H9 (cell line): Measurements from ENCODE around the gene NUDT8. TPM values are rescaled to one million over a fixed set of nuclear protein-coding genes. Genes with fewer than 3 reads are reported as not detected.

ENCODE experiments used
- DNase-seq: peaks from one replicate; pipeline ENCODE4 v3.0.0-alpha.2; 2017
- H2AFZ ChIP-seq: one replicate; pipeline ENCODE4 v1.6.1; 2013; ENCODE audit warnings: mild to moderate bottlenecking, low read length, control low read depth, moderate library complexity
- H2AK5ac ChIP-seq: 2 replicates; pipeline ENCODE4 v1.6.1; 2013; ENCODE audit warnings: low read length, control low read depth, mixed read lengths; ENCODE audit not compliant: insufficient read length
- H2BK120ac ChIP-seq: one replicate; pipeline ENCODE4 v1.6.1; 2013; ENCODE audit warnings: low read depth, mild to moderate bottlenecking, low read length, control low read depth, inconsistent platforms; ENCODE audit not compliant: poor library complexity, severe bottlenecking
- H2BK12ac ChIP-seq: 2 replicates; pipeline ENCODE4 v1.6.1; 2013; ENCODE audit warnings: low read length, control low read depth, mixed read lengths, low read depth; ENCODE audit not compliant: insufficient read length
- H2BK15ac ChIP-seq: 2 replicates; pipeline ENCODE4 v1.6.1; 2013; ENCODE audit warnings: low read depth, low read length, control low read depth
- H2BK20ac ChIP-seq: one replicate; pipeline ENCODE4 v1.6.1; 2013; ENCODE audit warnings: low read depth, mild to moderate bottlenecking, low read length, control low read depth, inconsistent platforms; ENCODE audit not compliant: poor library complexity, severe bottlenecking
- H2BK5ac ChIP-seq: 2 replicates; pipeline ENCODE4 v1.6.1; 2013; ENCODE audit warnings: low read length, control low read depth, mixed read lengths; ENCODE audit not compliant: insufficient read length
- H3K14ac ChIP-seq: 2 replicates; pipeline ENCODE4 v1.6.1; 2013; ENCODE audit warnings: low read length, control low read depth; ENCODE audit not compliant: insufficient read depth
- H3K18ac ChIP-seq: 2 replicates; pipeline ENCODE4 v1.6.1; 2013; ENCODE audit warnings: low read depth, mild to moderate bottlenecking, mixed read lengths, low read length, control low read depth; ENCODE audit not compliant: insufficient read length
- H3K23ac ChIP-seq: 2 replicates; pipeline ENCODE4 v1.6.1; 2013; ENCODE audit warnings: low read length, control low read depth, mixed read lengths, low read depth; ENCODE audit not compliant: insufficient read length
- H3K23me2 ChIP-seq: 2 replicates; pipeline ENCODE4 v1.6.1; 2013; ENCODE audit warnings: low read depth, mild to moderate bottlenecking, mixed read lengths, low read length, control low read depth; ENCODE audit not compliant: insufficient read length, poor library complexity, severe bottlenecking
- H3K27ac ChIP-seq: 2 replicates; pipeline ENCODE4 v1.5.1; 2013; ENCODE audit warnings: low read length, control low read depth, mixed read lengths, low read depth; ENCODE audit not compliant: insufficient read length
- H3K27me3 ChIP-seq: 2 replicates; pipeline ENCODE4 v1.6.1; 2013; ENCODE audit warnings: low read length, control low read depth, inconsistent platforms; ENCODE audit not compliant: insufficient read depth
- H3K4ac ChIP-seq: 2 replicates; pipeline ENCODE4 v1.6.1; 2013; ENCODE audit warnings: low read depth, mild to moderate bottlenecking, control low read depth, inconsistent platforms, low read length, moderate library complexity
- H3K4me1 ChIP-seq: 2 replicates; pipeline ENCODE4 v1.6.1; 2013; ENCODE audit warnings: low read length, control low read depth, inconsistent platforms; ENCODE audit not compliant: insufficient read depth
- H3K4me2 ChIP-seq: 2 replicates; pipeline ENCODE4 v1.6.1; 2013; ENCODE audit warnings: low read length, control low read depth, mixed read lengths; ENCODE audit not compliant: insufficient read length, insufficient read depth
- H3K56ac ChIP-seq: 2 replicates; pipeline ENCODE4 v1.6.1; 2013; ENCODE audit warnings: low read depth, mild to moderate bottlenecking, mixed read lengths, low read length, control low read depth; ENCODE audit not compliant: insufficient read length
- H3K79me1 ChIP-seq: 2 replicates; pipeline ENCODE4 v1.6.1; 2013; ENCODE audit warnings: low read depth, mild to moderate bottlenecking, moderate library complexity, low read length, control low read depth, inconsistent platforms; ENCODE audit not compliant: insufficient read depth, poor library complexity, severe bottlenecking
- H3K79me2 ChIP-seq: 2 replicates; pipeline ENCODE4 v1.6.1; 2013; ENCODE audit warnings: low read length, control low read depth, inconsistent platforms; ENCODE audit not compliant: insufficient read depth
- H3K9ac ChIP-seq: 2 replicates; pipeline ENCODE4 v1.6.1; 2013; ENCODE audit warnings: low read length, control low read depth, mixed read lengths; ENCODE audit not compliant: insufficient read length; ENCODE audit errors: extremely low read depth
- H3K9me3 ChIP-seq: one replicate; pipeline ENCODE4 v1.6.1; 2013; ENCODE audit warnings: low read depth, low read length, inconsistent platforms; ENCODE audit not compliant: control insufficient read depth
- H3T11ph ChIP-seq: one replicate; pipeline ENCODE4 v1.6.1; 2013; ENCODE audit warnings: mild to moderate bottlenecking, low read length, control low read depth, inconsistent platforms
- H4K20me1 ChIP-seq: one replicate; pipeline ENCODE4 v1.6.1; 2013; ENCODE audit not compliant: control insufficient read depth, insufficient read length, insufficient read depth
- H4K5ac ChIP-seq: 2 replicates; pipeline ENCODE4 v1.6.1; 2013; ENCODE audit warnings: low read depth, mild to moderate bottlenecking, mixed read lengths, low read length, control low read depth; ENCODE audit not compliant: insufficient read length
- H4K8ac ChIP-seq: replicated peaks from 2 replicates; pipeline ENCODE4 v1.6.1; 2013; ENCODE audit warnings: low read length, control low read depth, mixed read lengths, low read depth; ENCODE audit not compliant: insufficient read length
- H4K91ac ChIP-seq: 2 replicates; pipeline ENCODE4 v1.6.1; 2013; ENCODE audit warnings: low read depth, mild to moderate bottlenecking, moderate library complexity, mixed read lengths, low read length, control low read depth; ENCODE audit not compliant: insufficient read length
- H3K27ac Mint-ChIP-seq, 3 experiments: 2 replicates in 2 of 3; 3 replicates in 1 of 3; pipeline ENCODE4 v1.8.0; 2020 to 2021; ENCODE audit warnings: mixed read lengths in 3 of 3, mild to moderate bottlenecking in 1 of 3, moderate library complexity in 1 of 3
- H3K27me3 Mint-ChIP-seq: 2 replicates; pipeline ENCODE4 v1.8.0; 2021; ENCODE audit warnings: low read depth, mild to moderate bottlenecking, moderate library complexity, mixed read lengths
- H3K36me3 Mint-ChIP-seq, 3 experiments: 2 replicates in 2 of 3; 3 replicates in 1 of 3; pipeline ENCODE4 v1.8.0; 2020 to 2021; ENCODE audit warnings: low read depth in 3 of 3, mixed read lengths in 3 of 3; ENCODE audit not compliant: insufficient read depth in 1 of 3
- H3K4me1 Mint-ChIP-seq, 2 experiments: 2 replicates each; pipeline ENCODE4 v1.8.0; 2020; ENCODE audit warnings: mixed read lengths in 2 of 2
- H3K4me3 Mint-ChIP-seq, 2 experiments: 2 replicates in 1 of 2; 3 replicates in 1 of 2; pipeline ENCODE4 v1.8.0; 2020 to 2021; ENCODE audit warnings: mild to moderate bottlenecking in 2 of 2, mixed read lengths in 2 of 2, moderate library complexity in 1 of 2
- H3K9me3 Mint-ChIP-seq, 2 experiments: 2 replicates in 1 of 2; 3 replicates in 1 of 2; pipeline ENCODE4 v1.8.0; 2020; ENCODE audit warnings: mild to moderate bottlenecking in 2 of 2, mixed read lengths in 2 of 2, moderate library complexity in 1 of 2
- WGBS: extraction: QIAGEN DNeasy Blood & Tissue Kit; methylation state at CpG from one replicate; pipeline ENCODE4 v1.1.7; 2013; ENCODE audit warnings: missing lambda C conversion rate, low lambda C conversion rate, mixed read lengths; ENCODE audit not compliant: insufficient read length; ENCODE audit errors: extremely low coverage; 5-methylcytosine and 5-hydroxymethylcytosine counted together
- total RNA-seq: library from RNA; stranded (reverse); gene quantifications from 2 replicates; pipeline ENCODE4 v1.2.1, GENCODE V29; 2021
- TF ChIP-seq, protein P1 (sequence below): fragments of 200-600 bp; sonication (generic); conservative IDR thresholded peaks from 3 replicates; pipeline ENCODE4 v1.8.0; 2021; ENCODE audit warnings: antibody characterized with exemption, mild to moderate bottlenecking

Gene NUDT8
- total RNA-seq, 1 experiment from 2014 or later = 6.5 TPM

DNA sequence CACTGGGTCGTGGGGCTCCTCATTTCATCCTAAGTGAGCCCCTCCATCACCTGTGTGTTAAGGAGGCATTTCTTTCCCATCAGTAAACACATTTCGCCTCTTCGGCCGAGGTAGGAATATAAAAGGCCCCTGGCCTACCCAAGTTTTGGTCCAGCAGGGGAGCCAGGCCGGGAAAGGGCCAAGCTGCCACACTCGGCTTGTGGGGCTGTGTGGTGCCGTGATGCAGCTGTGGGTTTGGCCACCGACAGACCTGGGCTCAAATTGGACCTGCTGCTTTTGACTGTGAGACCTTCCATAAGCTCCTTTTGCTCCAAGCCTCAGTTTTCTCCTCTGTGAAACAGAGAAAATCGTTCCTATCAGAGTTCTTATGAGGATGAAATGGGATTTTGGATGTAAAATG lies 22.2 kb downstream of the NUDT8 start:
- H3K9me3 Mint-ChIP-seq = peaks cover 6% of the 10 kb centered on the region in 2 experiments; a peak in 4 of 5 replicates
- Histone ChIP-seq H3K23ac (no peak overlapping the region), H3K4me1 (no peaks in the 10 kb centered on the region), H3K79me2 (no peaks in the 10 kb centered on the region), H3K56ac (no peak overlapping the region), H3K23me2 (peaks cover 9% of the 10 kb centered on the region), H2BK12ac (no peak overlapping the region), H4K20me1 (no peaks in the 10 kb centered on the region), H2BK5ac (no peak overlapping the region), H3K27me3 (no peaks in the 10 kb centered on the region), H2BK20ac (no peak overlapping the region), H3K4ac (no peak overlapping the region), H3K9me3 (no peaks in the 10 kb centered on the region), H3K18ac (no peak overlapping the region), H3K14ac (no peak overlapping the region), H3K4me2 (peak overlapping the region; percentile 77), H2AFZ (no peak overlapping the region), H4K91ac (no peak overlapping the region), H3K27ac (no peak overlapping the region), H4K8ac (no peak overlapping the region), H2AK5ac (no peak overlapping the region), H2BK120ac (no peak overlapping the region), H3T11ph (no peak overlapping the region), H3K79me1 (no peaks in the 10 kb centered on the region), H2BK15ac (no peak overlapping the region), H3K9ac (peak overlapping the region; percentile 39), H4K5ac (no peak overlapping the region)
- no peak for DNase-seq
- peaks cover 13 to 38% (median 36%) of the 10 kb centered on the region in 3 experiments for H3K36me3 Mint-ChIP-seq
- H3K27ac Mint-ChIP-seq = peak overlapping the region in 2 of 3 experiments; percentile 16 to 90; a peak in 4 of 7 replicates
- TF ChIP-seq, protein P1, sequence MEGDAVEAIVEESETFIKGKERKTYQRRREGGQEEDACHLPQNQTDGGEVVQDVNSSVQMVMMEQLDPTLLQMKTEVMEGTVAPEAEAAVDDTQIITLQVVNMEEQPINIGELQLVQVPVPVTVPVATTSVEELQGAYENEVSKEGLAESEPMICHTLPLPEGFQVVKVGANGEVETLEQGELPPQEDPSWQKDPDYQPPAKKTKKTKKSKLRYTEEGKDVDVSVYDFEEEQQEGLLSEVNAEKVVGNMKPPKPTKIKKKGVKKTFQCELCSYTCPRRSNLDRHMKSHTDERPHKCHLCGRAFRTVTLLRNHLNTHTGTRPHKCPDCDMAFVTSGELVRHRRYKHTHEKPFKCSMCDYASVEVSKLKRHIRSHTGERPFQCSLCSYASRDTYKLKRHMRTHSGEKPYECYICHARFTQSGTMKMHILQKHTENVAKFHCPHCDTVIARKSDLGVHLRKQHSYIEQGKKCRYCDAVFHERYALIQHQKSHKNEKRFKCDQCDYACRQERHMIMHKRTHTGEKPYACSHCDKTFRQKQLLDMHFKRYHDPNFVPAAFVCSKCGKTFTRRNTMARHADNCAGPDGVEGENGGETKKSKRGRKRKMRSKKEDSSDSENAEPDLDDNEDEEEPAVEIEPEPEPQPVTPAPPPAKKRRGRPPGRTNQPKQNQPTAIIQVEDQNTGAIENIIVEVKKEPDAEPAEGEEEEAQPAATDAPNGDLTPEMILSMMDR = no peak
- peaks cover 9% of the 10 kb centered on the region; the same call in 1 of the 2 replicates for H3K27me3 Mint-ChIP-seq
- peaks cover 35 to 38% of the 10 kb centered on the region in 2 experiments for H3K4me1 Mint-ChIP-seq
- peak overlapping the region; percentile 88 to 95 for H3K4me3 Mint-ChIP-seq
- WGBS = no CpG with 5 or more reads among the region's 9 CpGs
